ENCODE measurements around the gene LRBA. TPM values are rescaled to one million over a fixed set of nuclear protein-coding genes. Genes with fewer than 3 reads are reported as not detected.

Gene LRBA, protein sequence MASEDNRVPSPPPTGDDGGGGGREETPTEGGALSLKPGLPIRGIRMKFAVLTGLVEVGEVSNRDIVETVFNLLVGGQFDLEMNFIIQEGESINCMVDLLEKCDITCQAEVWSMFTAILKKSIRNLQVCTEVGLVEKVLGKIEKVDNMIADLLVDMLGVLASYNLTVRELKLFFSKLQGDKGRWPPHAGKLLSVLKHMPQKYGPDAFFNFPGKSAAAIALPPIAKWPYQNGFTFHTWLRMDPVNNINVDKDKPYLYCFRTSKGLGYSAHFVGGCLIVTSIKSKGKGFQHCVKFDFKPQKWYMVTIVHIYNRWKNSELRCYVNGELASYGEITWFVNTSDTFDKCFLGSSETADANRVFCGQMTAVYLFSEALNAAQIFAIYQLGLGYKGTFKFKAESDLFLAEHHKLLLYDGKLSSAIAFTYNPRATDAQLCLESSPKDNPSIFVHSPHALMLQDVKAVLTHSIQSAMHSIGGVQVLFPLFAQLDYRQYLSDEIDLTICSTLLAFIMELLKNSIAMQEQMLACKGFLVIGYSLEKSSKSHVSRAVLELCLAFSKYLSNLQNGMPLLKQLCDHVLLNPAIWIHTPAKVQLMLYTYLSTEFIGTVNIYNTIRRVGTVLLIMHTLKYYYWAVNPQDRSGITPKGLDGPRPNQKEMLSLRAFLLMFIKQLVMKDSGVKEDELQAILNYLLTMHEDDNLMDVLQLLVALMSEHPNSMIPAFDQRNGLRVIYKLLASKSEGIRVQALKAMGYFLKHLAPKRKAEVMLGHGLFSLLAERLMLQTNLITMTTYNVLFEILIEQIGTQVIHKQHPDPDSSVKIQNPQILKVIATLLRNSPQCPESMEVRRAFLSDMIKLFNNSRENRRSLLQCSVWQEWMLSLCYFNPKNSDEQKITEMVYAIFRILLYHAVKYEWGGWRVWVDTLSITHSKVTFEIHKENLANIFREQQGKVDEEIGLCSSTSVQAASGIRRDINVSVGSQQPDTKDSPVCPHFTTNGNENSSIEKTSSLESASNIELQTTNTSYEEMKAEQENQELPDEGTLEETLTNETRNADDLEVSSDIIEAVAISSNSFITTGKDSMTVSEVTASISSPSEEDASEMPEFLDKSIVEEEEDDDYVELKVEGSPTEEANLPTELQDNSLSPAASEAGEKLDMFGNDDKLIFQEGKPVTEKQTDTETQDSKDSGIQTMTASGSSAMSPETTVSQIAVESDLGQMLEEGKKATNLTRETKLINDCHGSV (N-terminal part only)
- total RNA-seq (2022; extraction: Qiagen RNA extraction), result 6.4 to 7.8 TPM (median 6.4 TPM) in 5 replicates

DNA sequence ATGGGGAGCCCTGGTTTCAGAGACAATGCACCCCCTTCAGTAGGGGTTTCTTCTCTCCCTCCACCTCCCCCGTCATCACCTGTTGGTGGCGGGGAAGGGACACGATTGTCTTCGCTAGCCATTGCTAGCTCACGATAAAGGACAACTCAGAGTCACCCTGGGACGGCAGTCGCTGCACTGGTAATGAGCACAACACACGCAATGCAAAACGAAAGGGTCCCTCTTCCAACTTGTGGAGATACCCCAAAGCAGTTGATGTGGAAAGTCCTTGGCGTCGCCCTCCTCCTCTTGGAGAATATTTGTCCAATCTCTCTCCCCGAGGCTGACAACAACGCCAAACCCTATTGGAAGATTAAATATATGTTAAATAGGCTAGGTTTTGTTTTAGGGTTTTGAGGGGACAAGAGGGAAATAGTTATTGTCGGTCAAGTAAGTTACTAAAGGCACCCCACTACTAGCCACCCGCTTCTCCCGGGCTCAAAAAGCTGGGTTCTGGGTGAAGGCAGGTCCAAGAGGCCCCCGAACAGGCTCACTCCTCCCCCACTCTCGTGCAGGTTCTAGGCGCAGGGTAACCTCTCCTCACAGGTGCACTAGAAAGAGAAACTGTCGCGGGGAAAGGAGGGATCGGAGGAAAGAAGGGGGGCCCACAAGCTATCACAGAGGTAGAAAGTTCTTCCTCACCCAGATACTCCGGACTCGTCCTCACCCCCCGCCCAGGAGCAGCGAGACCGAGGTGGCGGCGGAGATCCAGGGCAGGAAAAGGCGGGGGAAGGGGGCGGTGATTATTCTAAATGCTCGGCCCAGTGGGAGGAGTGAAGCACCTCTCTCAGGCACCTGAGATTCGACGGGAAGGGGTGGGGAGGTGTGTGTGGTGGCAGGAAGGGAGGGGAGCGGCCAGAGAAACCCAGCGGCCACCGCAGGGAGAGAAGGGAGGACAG lies at the start of gene LRBA:
Gene LRBA (minus strand): TSS at position 764 of the 938 bp plus-strand sequence. CDS start 642 bp downstream, at position 122.

GRCh38 chr4:150582146-150582872 lies 432.8 kb downstream of the LRBA start, which contains the start of gene MAB21L2:
Gene MAB21L2 (plus strand): TSS chr4:150582151. CDS start chr4:150583030, 879 bp downstream.

Other genes with a start within 250 kb of the LRBA start
- 1,578 to 1,777 TPM (median 1,611 TPM) in 5 replicates for gene RPS3A, start 84.3 kb upstream of the LRBA start, total RNA-seq (2022; extraction: Qiagen RNA extraction)